ENCODE data around the gene SPDYC.
A peak's percentile ranks its signal among the peaks of the same experiment; 100 is the strongest.

The SPDYC gene

DNA sequence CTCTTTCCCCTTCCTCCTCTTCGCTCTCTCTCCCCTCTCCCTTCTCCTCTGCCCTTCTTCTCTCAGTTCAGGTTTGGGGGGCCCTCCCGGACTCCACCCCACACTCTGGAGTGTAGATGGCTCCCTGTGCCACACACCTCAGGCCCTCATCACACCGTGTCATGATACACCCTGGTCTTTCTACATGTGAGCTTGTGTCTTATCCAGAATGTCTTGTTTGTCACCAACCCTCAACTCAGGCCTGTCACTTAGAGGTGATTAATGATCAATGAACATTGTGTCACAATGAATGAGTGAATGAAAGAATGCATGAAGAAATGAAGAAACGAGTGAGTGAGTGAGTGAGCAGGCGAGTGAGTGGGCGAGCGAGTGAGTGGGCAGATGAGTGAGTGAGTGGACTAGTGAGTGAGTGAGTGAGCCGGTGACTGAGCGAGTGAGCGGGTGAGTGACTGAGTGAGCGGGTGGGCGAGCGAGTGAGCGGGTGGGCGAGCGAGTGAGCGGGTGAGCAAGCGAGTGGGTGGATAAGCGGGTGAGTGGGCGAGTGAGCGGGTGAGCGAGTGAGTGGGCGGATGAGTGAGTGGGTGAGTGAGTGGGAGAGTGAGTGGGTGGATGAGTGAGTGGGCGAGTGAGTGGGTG, 45.5 kb downstream of the SPDYC start:
- peak; percentile 15 for DNase-seq (ENCODE audit: low read depth)
- TF ChIP-seq, protein P1, sequence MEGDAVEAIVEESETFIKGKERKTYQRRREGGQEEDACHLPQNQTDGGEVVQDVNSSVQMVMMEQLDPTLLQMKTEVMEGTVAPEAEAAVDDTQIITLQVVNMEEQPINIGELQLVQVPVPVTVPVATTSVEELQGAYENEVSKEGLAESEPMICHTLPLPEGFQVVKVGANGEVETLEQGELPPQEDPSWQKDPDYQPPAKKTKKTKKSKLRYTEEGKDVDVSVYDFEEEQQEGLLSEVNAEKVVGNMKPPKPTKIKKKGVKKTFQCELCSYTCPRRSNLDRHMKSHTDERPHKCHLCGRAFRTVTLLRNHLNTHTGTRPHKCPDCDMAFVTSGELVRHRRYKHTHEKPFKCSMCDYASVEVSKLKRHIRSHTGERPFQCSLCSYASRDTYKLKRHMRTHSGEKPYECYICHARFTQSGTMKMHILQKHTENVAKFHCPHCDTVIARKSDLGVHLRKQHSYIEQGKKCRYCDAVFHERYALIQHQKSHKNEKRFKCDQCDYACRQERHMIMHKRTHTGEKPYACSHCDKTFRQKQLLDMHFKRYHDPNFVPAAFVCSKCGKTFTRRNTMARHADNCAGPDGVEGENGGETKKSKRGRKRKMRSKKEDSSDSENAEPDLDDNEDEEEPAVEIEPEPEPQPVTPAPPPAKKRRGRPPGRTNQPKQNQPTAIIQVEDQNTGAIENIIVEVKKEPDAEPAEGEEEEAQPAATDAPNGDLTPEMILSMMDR (conservative IDR thresholded peaks at IDR 0.05; ENCODE audit: control insufficient read depth, insufficient read depth, low read depth, low read length): no peak
- H3K4me3 ChIP-seq (ENCODE audit: control insufficient read depth, low read depth, low read length): no peak overlapping the region

DNA sequence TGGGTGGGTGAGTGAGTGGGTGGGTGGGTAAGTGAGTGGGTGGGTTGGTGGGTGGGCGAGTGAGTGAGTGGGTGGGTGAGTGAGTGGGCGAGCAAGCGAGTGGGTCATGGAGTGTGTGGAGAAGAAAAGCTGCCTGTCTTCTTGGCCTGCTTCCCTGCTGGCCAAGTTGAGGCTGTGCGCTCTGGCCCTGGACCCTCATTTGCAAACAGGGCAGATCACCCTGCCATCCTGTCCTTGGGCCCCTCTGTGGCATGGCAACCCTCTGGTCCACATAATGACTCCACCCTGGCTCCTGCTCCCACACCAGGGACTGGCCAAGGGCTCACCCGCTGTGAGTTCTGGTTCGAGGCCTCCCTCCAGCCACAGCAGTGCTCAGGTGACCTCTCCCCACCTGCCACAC, 46.8 kb downstream of the SPDYC start:
- TF ChIP-seq, protein P1 (conservative IDR thresholded peaks at IDR 0.05; ENCODE audit: control insufficient read depth, insufficient read depth, low read depth, low read length): no peak
- H3K4me3 ChIP-seq (ENCODE audit: control insufficient read depth, low read depth, low read length): no peak overlapping the region
- DNase-seq (ENCODE audit: low read depth): no peak

GRCh38 chr11:65217441-65218423, 47.7 kb downstream of the SPDYC start:
- TF ChIP-seq, protein P1 (conservative IDR thresholded peaks at IDR 0.05; ENCODE audit: control insufficient read depth, insufficient read depth, low read depth, low read length): no peak
- DNase-seq (ENCODE audit: low read depth): no peak
- H3K4me3 ChIP-seq (ENCODE audit: control insufficient read depth, low read depth, low read length): no peak overlapping the region

- DNase-seq (ENCODE audit: low read depth): no peak
- TF ChIP-seq, protein P1 (conservative IDR thresholded peaks at IDR 0.05; ENCODE audit: control insufficient read depth, insufficient read depth, low read depth, low read length): no peak
Observed at GRCh38 chr11:65218446-65218845, 48.4 kb downstream of the SPDYC start.

GRCh38 chr11:65219930-65220213, 49.8 kb downstream of the SPDYC start:
- DNase-seq (ENCODE audit: low read depth): peak; percentile 81
- H3K4me3 ChIP-seq (ENCODE audit: control insufficient read depth, low read depth, low read length): no peak overlapping the region
- TF ChIP-seq, protein P1 (conservative IDR thresholded peaks at IDR 0.05; ENCODE audit: control insufficient read depth, insufficient read depth, low read depth, low read length): no peak

More at GRCh38 chr11:65218446-65218845, 48.4 kb downstream of the SPDYC start:
- H3K4me3 ChIP-seq (ENCODE audit: control insufficient read depth, low read depth, low read length): no peak overlapping the region

GRCh38 chr11:65221026-65221425, 51.0 kb downstream of the SPDYC start:
- DNase-seq (ENCODE audit: low read depth): no peak
- no peak overlapping the region for H3K4me3 ChIP-seq (ENCODE audit: control insufficient read depth, low read depth, low read length)
- TF ChIP-seq, protein P1 (conservative IDR thresholded peaks at IDR 0.05; ENCODE audit: control insufficient read depth, insufficient read depth, low read depth, low read length): no peak

Data from fibroblast of mammary gland (primary cell).